NOMO-1 treated with DMSO at 0.1 percent for 48 hours (cell line): Measurements from ENCODE around the gene TIPIN.
"Not testable (repeated sequence)": the region's sequence is repeated elsewhere in the genome, so short reads cannot be mapped to it uniquely, and the experiment has no call there.

ENCODE experiments used
- DNase-seq: peaks from one replicate; lab custom pipeline; 2025; ENCODE audit not compliant: unreplicated experiment; lab: John Stamatoyannopoulos, UW

Gene TIPIN, protein sequence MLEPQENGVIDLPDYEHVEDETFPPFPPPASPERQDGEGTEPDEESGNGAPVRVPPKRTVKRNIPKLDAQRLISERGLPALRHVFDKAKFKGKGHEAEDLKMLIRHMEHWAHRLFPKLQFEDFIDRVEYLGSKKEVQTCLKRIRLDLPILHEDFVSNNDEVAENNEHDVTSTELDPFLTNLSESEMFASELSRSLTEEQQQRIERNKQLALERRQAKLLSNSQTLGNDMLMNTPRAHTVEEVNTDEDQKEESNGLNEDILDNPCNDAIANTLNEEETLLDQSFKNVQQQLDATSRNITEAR

DNA sequence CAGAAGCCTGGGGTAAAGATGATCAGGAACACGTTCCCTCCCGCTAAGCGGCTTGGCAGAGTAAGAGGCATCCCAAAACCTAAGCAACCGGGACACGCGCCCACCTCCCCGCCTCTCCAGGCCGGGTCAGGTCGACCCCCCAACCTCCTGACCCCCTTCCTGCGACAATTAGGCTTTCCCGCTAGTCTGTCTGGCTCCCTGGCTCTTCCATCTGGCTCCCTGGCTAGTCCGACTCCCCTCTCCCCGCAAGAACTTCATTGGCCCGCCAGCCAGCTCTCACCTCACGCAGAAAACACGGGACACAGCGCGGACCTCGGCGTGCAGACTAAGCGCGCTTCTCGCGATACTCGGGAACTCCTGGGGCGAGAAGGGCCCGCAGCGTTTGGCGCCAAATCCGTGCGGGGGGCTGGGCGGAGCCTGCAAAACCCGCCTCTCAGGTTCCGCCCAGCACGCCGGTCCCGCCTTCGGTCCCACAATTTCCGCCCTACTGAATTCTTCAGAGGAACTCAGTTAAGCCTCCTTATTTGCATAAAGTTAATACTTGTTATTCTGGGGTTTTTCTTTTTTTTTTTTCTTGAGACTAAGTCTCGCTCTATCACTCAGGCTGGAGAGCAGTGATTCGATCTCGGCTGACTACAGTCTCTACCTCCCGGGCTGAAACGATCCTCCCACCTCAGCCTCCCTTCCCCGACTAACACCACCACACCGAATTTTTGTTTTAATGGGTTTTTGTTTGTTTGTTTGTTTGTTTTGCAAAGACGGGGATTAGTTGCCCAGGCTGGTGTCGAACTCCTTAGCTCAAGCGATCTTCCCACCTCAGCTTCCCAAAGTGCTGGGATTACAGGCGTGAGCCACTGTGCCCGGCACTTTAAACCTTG, at the start of gene TIPIN:
Gene TIPIN, minus strand, starts transcription at position 327 of the 878 bp plus-strand sequence. CDS start 3,738 bp downstream, outside the sequence.
- DNase-seq = peak; percentile 97

DNA sequence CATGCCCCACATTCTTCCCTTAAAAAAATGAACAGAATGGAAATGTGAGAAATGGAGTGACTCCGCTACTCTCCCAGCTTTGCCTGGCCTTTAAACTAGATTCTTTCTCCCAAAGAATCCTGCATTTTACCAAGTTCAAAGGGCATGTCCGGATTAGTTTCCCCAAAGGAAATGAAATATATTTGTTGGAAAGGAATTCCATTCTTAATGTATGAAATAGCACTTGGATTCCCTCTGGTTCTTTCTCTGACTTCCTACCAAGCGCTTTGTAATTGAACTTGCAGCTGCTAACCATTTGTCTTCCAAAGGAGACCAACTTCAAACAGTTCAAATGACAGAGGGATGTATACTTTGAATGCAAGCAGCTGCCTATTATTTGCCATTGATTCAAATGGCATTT, 49.1 kb upstream of the TIPIN start:
- DNase-seq = no peak

DNA sequence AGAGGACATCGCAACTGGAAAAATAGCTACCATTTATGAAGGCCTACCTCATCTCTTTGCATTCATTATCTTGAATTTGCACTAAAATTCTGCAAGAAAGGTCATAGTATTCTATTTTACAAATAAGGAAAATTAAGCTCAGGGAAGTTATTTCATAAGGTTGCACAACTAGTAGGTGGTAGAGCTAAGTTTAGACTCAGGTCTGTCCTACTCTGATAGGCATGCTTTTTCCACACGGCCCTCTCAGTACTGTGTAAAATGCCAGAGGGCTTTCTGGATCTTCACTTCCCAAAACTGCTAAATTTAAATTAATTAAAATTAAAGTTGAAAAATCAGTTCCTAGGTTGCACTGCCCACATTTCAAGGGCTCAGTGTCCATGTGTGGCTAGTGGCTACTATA, 48.5 kb upstream of the TIPIN start:
- no peak for DNase-seq

DNA sequence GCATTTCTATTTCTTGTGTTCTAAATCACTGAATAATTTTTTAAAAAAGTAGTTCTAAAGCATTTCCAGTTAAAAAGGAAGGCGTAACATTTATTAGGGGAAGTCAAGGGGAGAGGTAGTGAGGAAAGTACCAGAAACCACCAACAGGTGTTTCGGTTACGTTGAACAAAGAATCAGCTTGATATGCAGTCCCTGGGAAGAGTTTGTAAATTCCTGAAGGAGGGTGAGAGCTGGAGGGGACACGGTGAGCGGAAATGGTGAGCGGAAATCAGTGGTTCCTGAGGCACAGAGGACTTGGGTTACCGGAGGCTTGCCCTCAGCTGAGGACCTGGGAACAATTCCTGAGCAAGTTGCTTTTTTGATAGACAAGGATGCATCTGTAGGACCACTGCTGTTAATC, 48.0 kb upstream of the TIPIN start:
- DNase-seq = no peak

DNA sequence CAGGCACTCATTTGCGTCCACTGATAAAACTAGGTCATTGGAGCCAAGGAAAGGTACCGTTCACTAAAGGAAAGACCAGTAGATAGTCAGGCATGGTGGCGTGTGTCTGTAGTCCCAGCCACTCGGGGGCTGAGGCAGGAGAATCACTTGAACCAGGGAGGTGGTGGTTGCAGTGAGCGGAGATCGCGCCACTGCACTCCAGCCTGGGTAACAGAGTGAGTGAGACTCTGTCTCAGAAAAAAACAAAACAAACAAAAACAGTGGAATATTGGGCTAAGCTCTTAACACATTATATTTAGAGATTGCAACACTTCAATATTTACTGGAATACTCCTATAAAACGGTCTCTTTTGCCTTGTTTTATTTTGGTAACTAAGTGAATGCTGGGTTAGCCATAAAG, 47.6 kb upstream of the TIPIN start:
- DNase-seq = no peak

DNA sequence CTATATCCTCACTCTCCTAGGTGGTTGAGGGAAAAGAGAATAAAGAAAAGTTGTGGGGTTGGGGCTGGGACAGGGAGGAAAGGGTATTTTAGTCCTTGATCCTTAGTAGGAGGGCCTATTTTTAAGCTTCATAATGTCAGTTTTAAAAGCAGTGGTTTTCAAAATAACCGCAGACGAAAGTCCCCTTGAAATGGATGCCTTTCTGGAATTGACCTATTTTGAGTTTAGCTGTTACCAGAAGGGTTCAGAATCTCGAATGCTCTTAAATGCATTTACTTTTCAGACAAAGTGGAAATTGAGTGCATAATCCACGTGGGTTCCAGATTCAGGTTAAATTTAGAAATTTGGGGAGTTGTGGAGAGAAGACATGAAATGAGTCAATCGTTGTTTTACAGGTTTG, 46.8 kb upstream of the TIPIN start:
- DNase-seq = no peak

DNA sequence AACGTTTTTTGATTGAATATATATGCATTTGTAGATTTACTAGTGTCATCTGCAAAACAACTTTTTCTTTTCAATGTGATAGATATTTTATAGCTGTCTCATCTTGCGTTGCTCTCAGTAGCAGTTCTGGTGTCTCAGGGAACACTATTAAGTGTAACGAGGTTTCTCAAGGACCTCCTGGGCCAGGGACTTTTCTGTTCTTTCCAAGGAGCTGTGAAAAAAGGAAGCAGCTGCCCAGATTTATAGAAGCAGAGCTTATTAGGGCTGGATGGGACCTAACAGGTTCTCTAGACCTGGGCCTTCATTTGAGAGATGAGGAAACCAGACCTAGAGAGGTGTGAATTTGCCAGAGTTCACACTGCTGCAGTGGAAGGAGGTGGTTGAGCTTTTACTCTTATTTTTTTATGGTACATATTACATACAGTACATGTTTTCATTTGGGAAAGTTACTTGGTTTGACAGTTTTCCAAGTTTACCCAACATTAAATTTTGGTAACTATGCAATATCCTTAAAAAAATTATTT, 46.3 kb upstream of the TIPIN start:
- no peak for DNase-seq

DNA sequence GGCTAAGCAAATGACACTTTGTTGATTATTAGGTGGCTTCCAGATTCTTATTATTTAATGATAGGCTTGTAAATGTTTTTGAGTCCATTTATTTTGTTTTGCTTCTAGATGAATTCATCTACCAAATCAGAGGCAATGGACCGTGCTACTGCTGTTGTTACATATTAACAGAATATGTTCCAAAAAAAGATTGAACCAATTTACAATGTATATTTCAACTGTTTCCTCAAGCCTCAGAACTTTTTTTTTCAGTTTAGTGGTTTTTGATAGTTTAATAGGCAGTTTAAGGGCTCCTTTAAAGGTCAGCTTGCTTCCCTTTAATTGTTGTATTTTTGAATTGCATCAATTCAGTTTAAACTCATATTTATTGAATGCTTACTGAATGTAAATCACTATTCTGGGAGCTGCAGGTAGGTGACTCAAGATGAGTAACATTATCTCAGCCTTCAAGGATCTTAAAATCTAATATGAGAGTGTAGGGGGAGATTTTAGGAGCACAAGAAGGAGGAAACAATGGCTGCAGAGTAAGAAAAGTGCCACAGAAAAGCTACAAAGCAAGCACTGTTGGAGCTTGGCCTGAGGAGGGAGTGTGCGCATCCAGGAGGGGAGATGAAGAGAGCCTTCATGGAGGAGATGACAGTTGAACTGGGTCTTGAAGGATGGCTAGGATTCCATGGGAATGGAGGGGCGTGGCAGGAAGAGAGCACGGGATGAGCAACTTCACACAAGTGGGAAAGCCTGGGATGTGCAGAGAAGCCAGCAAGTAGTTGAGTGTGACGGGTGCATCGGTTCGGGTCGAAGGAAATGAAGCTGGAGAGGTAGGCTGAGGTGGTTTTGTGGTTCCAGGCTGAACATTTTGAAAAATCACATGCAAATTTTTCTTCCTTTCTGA, 44.9 kb upstream of the TIPIN start:
- no peak for DNase-seq

DNA sequence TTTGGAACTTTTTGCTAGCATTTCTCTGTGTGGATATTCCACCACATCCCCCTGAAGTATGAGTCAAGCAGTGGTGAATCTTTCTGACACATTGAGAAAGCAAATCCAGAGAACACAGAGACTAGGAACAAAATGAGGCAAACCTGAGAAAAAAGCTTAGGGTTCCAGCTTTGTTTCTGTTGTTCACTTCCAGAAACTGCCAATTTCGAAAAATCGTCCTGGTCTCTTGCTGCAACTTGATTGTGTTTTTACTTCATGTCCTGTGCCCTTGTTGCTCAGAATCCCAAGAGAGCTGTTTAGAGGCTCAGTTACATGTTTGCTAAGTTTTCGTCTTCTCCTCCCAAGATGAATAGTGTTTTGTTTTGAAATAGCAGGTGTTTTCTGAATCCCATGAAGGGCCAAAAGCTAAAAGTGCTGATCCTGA, 43.9 kb upstream of the TIPIN start:
- DNase-seq = no peak

DNA sequence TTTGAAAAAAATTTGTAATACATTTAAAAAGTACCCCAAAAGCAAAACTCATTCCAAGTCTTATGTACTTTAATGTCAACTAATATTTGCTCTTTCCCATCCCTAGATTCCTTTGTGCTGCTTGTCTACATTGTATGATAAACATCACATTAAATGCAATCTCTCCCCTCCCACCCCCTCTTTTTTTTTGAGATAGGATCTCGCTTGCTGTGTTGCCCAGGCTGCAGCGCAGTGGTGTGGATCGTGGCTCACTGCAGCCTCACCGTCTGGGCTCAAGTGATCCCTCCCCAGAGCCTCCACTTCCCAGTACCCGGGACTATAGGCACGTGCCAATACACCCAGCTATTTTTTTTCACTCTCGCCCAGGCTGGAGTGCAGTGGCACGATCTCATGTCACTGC, 42.8 kb upstream of the TIPIN start:
- no peak for DNase-seq

DNA sequence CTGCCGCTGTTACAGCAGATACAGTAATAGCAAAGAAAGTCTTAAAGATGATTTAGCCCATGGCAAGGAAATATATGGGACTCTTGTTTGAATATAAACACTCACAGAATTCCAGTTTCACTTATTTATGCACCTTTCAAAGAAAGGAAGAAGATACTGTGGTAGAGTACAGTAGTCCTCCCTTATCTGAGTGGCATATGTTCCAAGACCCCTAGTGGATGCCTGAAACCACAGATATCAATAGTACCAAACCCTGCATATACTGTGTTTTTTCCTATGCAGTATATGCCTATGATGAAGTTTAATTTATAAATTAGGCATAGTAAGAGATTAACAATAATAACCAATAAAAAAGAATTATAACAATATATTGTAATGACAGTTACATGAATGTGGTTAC, 38.4 kb upstream of the TIPIN start:
- DNase-seq = no peak

DNA sequence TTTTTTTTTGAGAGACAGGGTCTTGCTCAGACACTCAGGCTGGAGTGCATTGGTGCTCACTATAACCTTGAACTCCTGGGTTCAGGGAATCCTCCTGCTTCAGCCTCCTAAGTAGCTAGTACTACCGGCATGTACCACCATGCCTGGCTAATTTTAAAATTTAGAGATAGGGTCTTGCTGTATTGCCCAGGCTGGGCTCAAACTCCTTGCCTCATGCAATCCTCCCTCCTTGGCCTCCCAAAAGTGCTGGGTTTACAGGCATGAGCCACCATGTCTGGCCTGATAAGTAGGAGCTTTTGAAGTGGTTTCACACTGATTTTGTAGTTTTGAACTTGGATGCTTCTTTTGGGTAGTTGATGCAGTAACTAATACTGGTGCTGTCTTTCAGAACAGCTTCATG, 38.0 kb upstream of the TIPIN start:
- no peak for DNase-seq

DNA sequence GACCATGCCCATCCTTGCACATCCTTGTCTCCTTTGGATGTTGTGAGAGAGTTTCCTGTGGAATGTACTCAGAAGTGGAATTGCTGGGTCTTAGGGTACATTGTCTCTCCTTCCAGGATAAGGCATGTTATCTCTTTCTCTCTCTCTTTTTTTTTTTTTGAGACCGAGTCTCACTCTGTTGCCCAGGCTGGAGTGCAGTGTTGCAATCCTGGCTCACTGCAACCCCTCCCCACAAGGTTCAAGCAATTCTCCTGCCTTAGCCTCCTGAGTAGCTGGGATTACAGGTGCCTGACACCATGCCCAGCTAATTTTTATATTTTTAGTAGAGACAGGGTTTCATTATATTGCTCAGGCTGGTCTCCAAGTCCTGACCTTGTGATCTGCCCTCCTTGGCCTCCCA, 36.6 kb upstream of the TIPIN start:
- DNase-seq = not testable (repeated sequence)

DNA sequence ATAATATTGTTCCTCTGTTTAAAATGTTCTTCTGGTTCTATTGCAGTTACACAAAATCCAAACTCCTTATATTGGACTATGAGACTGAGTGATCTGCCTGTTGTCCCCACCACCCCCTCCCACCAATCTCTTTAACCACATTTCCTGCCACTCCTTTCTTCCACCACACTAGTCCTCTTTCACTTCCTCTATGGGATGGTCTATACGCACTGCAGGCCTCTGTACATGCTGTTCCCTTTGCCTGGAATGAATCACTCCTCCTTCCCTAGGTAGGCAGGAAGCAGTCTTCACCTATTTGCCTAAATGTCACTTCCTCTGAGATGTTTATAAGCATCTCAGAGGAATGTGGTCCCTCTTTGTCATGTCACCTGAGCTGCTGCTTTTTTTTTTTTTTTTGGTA, 34.2 kb upstream of the TIPIN start:
- DNase-seq = peak; percentile 90

DNA sequence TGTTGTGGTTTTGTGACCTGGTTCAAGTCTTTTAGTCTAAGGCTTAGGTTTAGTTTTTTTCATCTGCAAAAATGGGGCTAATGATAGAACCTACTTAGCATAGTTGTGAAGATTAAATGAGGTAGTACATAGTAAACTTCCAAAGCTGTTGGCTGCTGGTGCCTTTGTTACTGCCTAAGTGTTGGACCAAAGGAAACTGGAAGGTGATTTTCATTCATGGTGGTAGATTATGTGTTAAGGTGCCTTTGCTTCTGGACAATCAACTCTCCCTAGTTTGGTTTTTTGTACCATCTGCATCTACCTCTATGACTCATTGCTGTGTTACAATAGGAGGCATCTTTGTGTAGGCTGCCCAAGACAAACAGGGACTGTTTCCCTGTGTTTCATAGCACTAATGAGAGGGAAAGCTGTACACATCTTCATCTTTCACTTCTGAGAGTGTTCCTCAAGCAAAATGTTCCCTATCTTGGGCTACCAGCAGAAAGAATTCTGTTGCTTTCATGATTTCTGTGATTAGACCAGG, 33.4 kb upstream of the TIPIN start:
- no peak for DNase-seq

DNA sequence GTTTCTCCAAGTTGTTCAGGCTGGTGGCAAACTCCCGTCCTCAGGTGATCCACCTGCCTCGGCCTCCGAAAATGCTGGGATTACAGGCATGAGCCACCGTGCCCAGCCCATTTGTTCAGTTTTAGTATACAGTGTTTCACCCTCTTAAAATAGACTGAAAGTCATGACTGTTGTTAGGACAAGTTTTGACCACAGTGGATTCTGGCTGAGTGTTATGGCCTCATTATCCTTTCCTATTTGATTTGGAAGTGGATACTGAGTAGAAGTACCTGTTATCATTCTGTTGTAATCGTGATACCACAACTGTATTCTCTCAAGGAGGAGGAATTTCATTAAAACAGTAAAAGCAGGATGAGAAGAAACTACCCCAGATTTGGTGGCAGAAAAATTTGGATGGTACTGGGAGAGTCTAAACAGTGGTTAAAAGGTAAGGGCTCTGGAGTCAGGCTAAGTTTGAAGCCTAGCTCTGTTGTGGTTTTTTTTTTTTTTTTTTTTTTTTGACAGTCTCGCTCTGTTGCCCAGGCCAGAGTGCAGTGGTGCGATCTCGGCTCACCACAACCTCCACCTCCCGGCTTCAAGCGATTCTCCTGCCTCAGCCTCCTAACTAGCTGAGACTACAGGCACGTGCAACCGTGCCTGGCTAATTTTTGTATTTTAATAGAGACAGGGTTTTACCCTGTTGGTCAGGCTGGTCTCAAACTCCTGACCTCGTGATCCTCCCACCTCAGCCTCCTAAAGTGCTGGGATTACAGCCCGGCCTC, 32.8 kb upstream of the TIPIN start:
- DNase-seq = no peak

DNA sequence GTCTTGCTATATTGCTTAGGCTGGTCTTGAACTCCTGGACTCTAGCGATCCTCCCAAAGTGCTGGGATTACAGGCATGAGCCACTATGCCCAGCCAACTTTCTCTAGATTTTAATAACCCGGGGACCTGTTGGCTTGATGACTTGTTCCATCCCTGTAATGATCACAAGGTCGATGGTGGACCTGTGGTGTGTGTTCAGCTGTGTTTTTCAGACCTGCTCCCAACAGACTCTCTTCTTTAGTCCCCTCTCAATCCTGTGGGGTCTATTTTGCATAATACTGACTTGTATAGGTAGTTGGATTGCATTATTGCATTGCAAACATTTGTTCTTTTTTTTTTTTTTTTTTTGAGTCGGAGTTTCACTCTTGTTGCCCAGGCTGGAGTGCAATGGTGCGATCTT, 32.1 kb upstream of the TIPIN start:
- no peak for DNase-seq

DNA sequence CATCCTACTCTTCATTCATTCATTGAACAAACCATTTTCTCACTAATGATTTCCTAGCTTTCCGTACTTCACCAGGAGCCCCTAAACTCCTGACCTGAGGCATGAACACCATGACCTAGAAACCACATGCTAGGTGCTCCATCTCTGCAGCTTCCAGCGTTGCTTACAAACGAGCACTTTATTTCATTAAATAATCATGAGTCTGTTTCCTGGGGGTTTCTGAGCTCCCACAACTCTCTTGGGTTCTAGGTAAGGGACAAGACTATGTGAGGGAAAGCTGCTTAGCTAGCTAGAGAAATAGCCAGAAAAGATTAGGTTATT, 31.5 kb upstream of the TIPIN start:
- DNase-seq = no peak

DNA sequence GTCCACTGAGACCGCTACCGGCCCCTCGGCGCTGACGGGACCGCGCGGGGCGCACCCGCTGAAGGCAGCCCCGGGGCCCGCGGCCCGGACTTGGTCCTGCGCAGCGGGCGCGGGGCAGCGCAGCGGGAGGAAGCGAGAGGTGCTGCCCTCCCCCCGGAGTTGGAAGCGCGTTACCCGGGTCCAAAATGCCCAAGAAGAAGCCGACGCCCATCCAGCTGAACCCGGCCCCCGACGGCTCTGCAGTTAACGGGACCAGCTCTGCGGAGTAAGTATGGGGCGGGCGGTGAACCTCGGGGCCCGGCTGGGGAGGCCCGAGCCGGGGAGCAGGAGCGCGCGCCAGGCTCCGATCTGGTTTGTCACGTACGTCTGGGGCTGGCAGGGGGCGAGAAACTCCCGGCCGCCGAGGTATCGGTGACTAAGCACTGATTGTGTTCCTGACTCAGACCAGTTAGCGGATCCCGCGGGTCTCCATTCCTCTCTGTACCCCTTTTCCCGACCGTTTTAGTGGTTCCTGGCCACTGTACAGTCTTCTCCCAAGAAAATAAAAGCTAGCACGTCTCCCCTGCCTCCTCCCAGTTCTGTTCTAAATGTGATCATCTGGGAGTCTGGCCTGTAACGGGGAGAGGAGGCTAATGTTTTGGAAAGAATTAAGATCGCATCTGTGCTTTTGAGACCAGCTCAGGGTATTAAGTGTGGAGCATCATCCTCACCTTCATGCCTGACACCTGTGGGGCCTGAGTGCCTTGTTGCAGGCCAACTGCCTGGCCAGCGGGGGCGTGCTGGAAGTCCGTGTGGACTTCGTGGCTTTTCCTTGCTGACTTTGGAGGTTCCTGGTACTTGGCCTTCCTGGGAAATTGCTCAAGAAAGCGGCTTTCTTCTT, 30.9 kb upstream of the TIPIN start:
- peak; percentile 18 for DNase-seq
